RWPE2 (cell line): ENCODE data around the gene GREB1.

Source experiments
- ATAC-seq: fragments of 200-7000 bp; cut with Tn5 transposase; 3 replicates; pipeline ENCODE4 v1.9.1; 2021; ENCODE audit warnings: low read depth
- DNase-seq: peaks from one replicate; pipeline ENCODE4 v3.0.0-alpha.2; 2020; ENCODE audit warnings: low spot score
- H3K27ac ChIP-seq: fragments of 450-650 bp; 2 replicates; pipeline ENCODE4 v1.5.1; 2017; ENCODE audit warnings: mild to moderate bottlenecking; ENCODE audit not compliant: poor library complexity, severe bottlenecking
- H3K27me3 ChIP-seq: fragments of 250-450 bp; sonication (Bioruptor Pico); 2 replicates; pipeline ENCODE4 v1.5.1; 2021; ENCODE audit warnings: mild to moderate bottlenecking, moderate library complexity; ENCODE audit not compliant: insufficient read depth, poor library complexity, severe bottlenecking
- H3K36me3 ChIP-seq: fragments of 250-450 bp; sonication (Bioruptor Pico); 2 replicates; pipeline ENCODE4 v1.5.1; 2020; ENCODE audit warnings: low read depth, mild to moderate bottlenecking, moderate library complexity
- H3K4me1 ChIP-seq: fragments of 250-450 bp; sonication (Bioruptor Pico); 2 replicates; pipeline ENCODE4 v1.5.1; 2021; ENCODE audit warnings: mild to moderate bottlenecking, moderate library complexity; ENCODE audit not compliant: insufficient read depth, poor library complexity, severe bottlenecking
- H3K4me3 ChIP-seq: fragments of 250-450 bp; sonication (Bioruptor Pico); 2 replicates; pipeline ENCODE4 v1.5.1; 2021; ENCODE audit warnings: mild to moderate bottlenecking, moderate library complexity; ENCODE audit not compliant: severe bottlenecking
- H3K9me3 ChIP-seq: fragments of 250-450 bp; sonication (Bioruptor Pico); 2 replicates; pipeline ENCODE4 v1.5.1; 2021; ENCODE audit warnings: mild to moderate bottlenecking, moderate library complexity; ENCODE audit not compliant: severe bottlenecking
- TF ChIP-seq, protein P1 (sequence below): fragments of 450-650 bp; IDR thresholded peaks from one replicate; pipeline ENCODE4 v1.5.1; 2017; ENCODE audit warnings: mild to moderate bottlenecking, moderate library complexity; ENCODE audit not compliant: poor library complexity, severe bottlenecking

The GREB1 gene

DNA sequence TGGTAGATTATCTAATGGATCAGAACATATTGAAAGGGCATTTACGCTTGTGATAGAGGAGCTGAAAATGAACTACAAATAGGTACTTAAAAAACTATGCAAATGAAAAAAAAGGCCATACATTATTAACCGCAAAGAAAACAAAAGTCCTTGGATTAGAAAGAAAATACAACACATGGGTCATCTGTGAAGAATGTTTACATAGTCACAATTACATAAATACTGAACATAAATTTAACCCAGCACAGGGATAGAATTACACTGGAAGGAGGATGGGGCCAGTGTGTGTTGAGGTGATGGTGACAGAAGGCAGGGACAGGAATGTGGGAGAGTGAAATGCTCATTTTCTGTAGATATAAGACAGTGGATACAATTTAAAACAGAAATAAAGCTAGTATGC, 129.6 kb downstream of the GREB1 start:
- peaks cover 8% of the 10 kb centered on the region for H3K27me3 ChIP-seq
- no peak overlapping the region for H3K4me3 ChIP-seq
- no peaks in the 10 kb centered on the region for H3K36me3 ChIP-seq
- TF ChIP-seq, protein P1, sequence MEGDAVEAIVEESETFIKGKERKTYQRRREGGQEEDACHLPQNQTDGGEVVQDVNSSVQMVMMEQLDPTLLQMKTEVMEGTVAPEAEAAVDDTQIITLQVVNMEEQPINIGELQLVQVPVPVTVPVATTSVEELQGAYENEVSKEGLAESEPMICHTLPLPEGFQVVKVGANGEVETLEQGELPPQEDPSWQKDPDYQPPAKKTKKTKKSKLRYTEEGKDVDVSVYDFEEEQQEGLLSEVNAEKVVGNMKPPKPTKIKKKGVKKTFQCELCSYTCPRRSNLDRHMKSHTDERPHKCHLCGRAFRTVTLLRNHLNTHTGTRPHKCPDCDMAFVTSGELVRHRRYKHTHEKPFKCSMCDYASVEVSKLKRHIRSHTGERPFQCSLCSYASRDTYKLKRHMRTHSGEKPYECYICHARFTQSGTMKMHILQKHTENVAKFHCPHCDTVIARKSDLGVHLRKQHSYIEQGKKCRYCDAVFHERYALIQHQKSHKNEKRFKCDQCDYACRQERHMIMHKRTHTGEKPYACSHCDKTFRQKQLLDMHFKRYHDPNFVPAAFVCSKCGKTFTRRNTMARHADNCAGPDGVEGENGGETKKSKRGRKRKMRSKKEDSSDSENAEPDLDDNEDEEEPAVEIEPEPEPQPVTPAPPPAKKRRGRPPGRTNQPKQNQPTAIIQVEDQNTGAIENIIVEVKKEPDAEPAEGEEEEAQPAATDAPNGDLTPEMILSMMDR, result no peak
- H3K27ac ChIP-seq, result no peak overlapping the region
- peak; percentile 85 for ATAC-seq
- DNase-seq, result no peak
- peaks cover 4% of the 10 kb centered on the region for H3K4me1 ChIP-seq
- peaks cover 4% of the 10 kb centered on the region for H3K9me3 ChIP-seq

DNA sequence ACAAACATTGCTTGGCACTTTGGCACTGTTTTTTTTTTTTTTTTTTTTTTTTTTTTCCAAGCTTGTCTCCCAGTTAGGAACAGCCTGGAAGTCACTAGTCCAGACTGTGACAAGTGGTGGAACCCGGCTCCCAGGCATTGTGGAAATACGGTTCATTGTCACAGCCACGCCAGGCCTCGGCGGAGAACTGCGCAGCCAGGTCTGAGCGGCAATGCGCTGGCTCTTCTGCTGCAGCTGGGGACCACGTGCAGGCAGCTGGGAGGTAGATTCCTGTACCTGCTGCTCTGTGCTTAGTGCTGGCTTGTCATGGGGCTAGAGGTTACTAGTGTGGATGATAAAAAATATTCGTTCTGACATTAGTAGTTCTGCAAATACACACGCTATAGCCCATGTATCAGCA, 131.2 kb downstream of the GREB1 start:
- no peak for DNase-seq
- TF ChIP-seq, protein P1, result no peak
- Histone ChIP-seq H3K4me1 (peaks cover 4% of the 10 kb centered on the region), H3K36me3 (no peaks in the 10 kb centered on the region), H3K27ac (no peak overlapping the region), H3K4me3 (no peak overlapping the region), H3K27me3 (peaks cover 14% of the 10 kb centered on the region), H3K9me3 (peaks cover 4% of the 10 kb centered on the region)
- ATAC-seq, result no peak

GRCh38 chr2:11665510-11666362, 131.9 kb downstream of the GREB1 start:
- TF ChIP-seq, protein P1, result no peak
- no peak for ATAC-seq
- no peak for DNase-seq
- Histone ChIP-seq H3K36me3 (no peaks in the 10 kb centered on the region), H3K27ac (no peak overlapping the region), H3K4me1 (peaks cover 4% of the 10 kb centered on the region), H3K4me3 (no peak overlapping the region), H3K9me3 (peaks cover 4% of the 10 kb centered on the region), H3K27me3 (peaks cover 19% of the 10 kb centered on the region)

- H3K27ac ChIP-seq, result no peak overlapping the region
- no peak for DNase-seq
- H3K36me3 ChIP-seq, result no peaks in the 10 kb centered on the region
- TF ChIP-seq, protein P1, result no peak
- peaks cover 23% of the 10 kb centered on the region for H3K27me3 ChIP-seq
- no peak for ATAC-seq
- H3K4me3 ChIP-seq, result no peak overlapping the region
- peaks cover 4% of the 10 kb centered on the region for H3K9me3 ChIP-seq
- peaks cover 4% of the 10 kb centered on the region for H3K4me1 ChIP-seq
Measured at GRCh38 chr2:11667194-11667593, 133.3 kb downstream of the GREB1 start.

DNA sequence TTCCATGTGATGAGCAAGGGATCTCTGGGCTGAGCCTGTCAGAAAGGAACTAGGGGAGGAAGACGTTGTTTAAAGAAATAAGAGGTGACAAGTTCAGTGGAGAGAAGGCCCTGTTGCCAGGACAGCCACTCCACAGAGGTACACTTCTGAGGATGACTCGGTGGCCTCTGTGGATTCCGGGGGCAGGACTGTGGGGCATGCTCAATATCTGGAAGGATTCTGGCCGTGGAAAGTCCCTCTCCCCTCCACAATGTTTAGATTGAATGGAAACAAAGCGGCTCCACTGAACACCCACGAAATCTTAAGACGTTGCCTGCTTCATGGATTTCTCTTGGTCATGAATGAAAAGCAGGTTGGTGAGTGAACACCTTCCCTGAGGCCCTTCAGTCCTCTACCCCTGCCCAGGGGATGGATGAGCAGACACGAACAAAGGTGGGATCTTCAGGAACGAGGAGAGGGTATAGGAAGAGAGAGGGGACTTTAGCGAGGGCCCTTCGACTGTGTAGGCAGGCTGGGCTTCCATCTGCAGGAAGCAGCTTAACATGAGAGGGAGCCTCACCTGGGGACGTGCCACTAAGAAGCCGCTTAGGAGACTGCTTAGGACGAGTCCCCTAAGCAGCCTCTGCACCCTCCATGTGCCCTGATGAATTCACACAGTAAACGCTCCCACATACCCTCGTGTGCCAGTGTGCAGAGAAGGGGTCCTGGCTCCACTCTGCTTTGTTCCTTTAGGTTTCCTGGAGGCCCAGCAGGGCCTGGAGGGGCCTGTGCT, 134.2 kb downstream of the GREB1 start:
- Histone ChIP-seq H3K4me1 (peaks cover 2% of the 10 kb centered on the region), H3K27ac (no peak overlapping the region), H3K36me3 (no peaks in the 10 kb centered on the region), H3K27me3 (peaks cover 23% of the 10 kb centered on the region), H3K9me3 (no peaks in the 10 kb centered on the region), H3K4me3 (no peak overlapping the region)
- DNase-seq, result no peak
- no peak for ATAC-seq
- TF ChIP-seq, protein P1, result no peak
